ENCODE measurements around the gene GRB10.
A peak's percentile ranks its signal among the peaks of the same experiment; 100 is the strongest.

GRB10 gene

GRCh38 chr7:50684011-50684712, 98.5 kb downstream of the GRB10 start:
- no peak for FAIRE-seq
- no peak for TF ChIP-seq POLR2A (IDR thresholded peaks at IDR 0.05; ENCODE audit: low read depth, low read length)
- no peak for DNase-seq (ENCODE audit: insufficient read length, low spot score)

DNA sequence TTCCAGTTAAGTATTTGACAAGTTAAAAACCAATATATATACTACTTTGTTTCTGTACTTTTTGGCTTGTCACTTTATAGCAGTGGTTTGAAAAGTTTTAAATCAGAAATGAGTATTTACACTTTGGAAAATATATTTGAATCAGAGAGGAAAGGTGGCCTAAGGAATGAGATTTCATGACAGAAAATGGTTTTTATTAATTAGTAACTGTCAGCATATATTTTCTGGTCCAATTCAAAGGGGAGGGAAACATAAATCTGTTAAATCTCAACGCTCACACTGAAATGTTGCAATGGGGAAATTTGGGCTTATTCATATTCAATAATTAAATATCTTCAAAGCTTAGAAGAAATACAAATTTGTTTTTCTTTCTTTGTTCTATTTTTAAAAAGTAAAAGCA, 100.1 kb downstream of the GRB10 start:
- TF ChIP-seq POLR2A (IDR thresholded peaks at IDR 0.05; ENCODE audit: low read depth, low read length): no peak
- DNase-seq (ENCODE audit: insufficient read length, low spot score) (no peak), FAIRE-seq (no peak)

DNA sequence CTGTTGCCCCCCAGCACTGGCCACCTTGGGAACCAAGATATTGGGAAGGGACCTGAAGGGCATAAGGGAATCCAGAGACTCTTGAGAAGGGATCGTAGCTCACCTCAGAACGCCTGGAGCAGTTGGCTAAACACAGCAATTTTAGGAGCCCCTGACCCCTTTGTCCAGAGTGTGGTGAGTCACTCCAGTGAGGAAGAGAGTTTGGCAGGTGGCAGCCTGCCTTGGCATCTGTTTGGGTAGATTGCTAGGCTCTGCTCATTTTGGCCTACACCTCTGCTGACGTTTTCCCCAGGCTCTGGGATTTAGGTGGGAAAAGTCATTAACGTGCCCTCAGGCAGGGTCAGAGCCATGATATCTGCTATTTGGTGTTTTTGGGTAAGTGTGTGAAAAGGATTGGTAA, 100.6 kb downstream of the GRB10 start:
- DNase-seq (ENCODE audit: insufficient read length, low spot score) (no peak), FAIRE-seq (no peak)
- no peak for TF ChIP-seq POLR2A (IDR thresholded peaks at IDR 0.05; ENCODE audit: low read depth, low read length)

DNA sequence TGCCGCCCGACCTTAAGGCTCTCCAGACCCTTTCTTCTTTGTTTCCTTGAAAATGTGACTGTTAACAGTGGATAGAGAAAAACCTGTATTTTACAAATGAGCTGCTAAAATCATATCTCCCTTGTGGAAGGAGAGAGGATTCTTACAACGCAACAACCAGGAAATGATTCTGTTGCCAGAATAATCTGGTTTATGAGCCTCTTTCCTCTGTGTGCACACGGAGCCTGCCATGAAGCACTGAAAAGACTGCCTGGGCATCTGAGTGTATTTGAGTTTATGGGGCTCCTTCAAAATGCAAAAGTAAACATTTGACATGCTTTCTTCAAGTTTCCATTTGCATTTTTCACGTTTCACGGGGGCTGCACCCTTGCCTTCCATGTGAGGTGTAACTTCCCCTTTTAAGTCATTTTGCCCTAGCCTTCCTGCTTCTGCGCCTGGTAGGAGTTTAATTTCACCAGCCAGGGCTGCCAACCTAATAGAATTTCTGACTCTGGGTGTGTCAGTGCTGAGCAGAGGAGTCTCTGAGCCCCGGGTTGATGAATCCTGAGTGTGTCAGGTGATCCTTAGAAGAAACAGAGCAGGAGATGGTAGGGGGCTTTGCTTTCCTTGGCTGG, 101.2 kb downstream of the GRB10 start:
- DNase-seq (ENCODE audit: insufficient read length, low spot score) (no peak), FAIRE-seq (no peak)
- TF ChIP-seq POLR2A (IDR thresholded peaks at IDR 0.05; ENCODE audit: low read depth, low read length): no peak

DNA sequence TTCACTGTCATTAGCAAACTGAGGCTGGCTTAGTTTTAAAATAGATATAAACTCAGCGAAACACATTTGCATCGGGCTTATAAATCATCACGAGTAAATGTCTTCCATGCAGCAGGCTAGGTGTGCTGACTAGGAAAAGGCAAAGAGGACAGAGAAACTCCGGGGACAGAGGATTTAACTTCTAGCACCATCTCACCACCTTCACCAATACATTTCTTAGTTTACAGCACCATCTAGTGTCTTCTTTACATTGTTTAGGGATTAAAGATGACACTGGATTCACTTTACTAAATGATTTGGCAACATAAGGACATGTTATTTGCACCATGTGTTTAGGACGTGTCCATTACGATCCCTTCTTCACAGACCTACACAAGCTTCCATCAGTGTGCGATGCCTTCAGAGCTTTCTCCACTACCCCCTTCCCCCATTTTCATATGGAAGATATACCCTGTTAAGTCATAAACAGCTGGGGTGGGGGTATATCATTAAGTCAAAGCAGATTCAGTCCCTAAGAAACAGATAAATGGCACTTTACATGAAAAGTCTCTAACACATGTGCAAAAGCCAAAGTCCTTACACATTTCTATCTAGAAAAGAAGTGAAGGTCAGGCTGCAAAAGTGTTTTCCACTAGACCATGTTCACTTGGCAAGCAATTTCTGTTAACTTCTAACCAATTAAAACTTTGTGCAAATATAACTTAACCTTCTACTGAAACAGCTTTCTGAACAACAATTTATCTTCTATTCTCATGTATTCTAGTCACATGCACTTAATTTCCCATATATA, 103.3 kb downstream of the GRB10 start:
- DNase-seq (ENCODE audit: insufficient read length, low spot score) (peak; percentile 33), FAIRE-seq (peak; percentile 62)
- TF ChIP-seq POLR2A (IDR thresholded peaks at IDR 0.05; ENCODE audit: low read depth, low read length): no peak

- no peak for TF ChIP-seq POLR2A (IDR thresholded peaks at IDR 0.05; ENCODE audit: low read depth, low read length)
- DNase-seq (ENCODE audit: insufficient read length, low spot score) (no peak), FAIRE-seq (no peak)
Observed at GRCh38 chr7:50678586-50678985, 104.1 kb downstream of the GRB10 start.

DNA sequence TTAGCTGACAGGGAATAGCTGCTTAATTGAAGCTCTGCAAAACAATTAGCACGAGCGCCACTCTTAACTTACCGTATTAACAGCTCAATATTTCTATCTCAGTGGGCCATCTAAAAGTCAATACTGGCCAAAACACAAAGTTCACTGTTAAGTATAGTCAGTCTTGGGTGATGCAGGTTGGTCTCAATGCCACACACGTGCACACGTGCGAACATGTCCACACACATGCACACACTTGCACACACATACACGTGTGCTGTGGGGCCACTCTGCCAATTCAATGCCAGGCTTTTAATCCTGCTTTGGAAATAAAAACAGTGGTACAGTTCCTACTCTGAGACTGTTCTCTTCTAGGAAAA, 105.1 kb downstream of the GRB10 start:
- no peak for TF ChIP-seq POLR2A (IDR thresholded peaks at IDR 0.05; ENCODE audit: low read depth, low read length)
- DNase-seq (ENCODE audit: insufficient read length, low spot score): no peak
- FAIRE-seq: no peak

DNA sequence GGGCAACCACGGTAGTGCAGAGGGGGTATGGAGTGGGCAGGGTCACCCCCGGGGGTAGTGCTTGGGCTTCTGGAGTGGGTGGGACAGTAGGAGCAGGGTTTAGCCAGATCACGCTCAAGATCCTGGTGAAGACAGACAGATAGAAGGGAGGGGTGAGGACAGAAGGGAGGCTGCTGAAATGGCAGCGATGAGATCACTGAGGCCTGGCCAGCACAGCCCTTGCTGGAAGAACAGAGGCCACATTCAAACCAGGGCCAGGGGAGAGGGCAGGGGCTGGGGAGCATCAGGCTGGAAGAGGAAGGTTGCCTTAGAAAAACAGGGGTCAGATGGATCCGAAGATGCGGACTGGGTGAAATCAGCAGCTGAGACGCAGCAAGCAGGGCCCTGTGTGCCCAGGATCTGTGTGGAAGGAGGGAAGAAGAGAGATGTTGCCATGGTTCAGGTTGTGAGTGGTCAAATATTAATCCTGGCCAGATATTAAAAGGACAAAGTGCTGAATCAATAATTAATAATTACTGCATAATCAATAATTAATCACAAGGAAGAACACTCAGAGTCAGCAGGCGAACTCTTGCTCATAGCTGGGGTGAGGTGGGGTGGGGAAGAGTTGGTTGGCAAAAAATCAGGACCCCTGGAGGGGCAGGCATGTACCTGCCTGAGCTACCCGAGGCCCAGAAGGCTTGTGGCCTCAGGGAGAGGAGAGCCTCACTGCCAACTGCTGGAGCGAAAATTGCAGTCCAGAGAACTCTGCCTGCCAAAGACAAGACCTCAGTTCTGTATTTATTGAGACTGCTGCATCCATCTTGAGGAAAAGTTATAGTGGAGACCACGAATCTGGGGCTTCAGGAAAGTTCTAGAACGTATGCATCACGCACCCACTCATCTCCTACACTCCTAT, 105.7 kb downstream of the GRB10 start:
- no peak for TF ChIP-seq POLR2A (IDR thresholded peaks at IDR 0.05; ENCODE audit: low read depth, low read length)
- no peak for DNase-seq (ENCODE audit: insufficient read length, low spot score)
- FAIRE-seq: no peak

GRCh38 chr7:50676079-50676478, 106.6 kb downstream of the GRB10 start:
- no peak for TF ChIP-seq POLR2A (IDR thresholded peaks at IDR 0.05; ENCODE audit: low read depth, low read length)

DNA sequence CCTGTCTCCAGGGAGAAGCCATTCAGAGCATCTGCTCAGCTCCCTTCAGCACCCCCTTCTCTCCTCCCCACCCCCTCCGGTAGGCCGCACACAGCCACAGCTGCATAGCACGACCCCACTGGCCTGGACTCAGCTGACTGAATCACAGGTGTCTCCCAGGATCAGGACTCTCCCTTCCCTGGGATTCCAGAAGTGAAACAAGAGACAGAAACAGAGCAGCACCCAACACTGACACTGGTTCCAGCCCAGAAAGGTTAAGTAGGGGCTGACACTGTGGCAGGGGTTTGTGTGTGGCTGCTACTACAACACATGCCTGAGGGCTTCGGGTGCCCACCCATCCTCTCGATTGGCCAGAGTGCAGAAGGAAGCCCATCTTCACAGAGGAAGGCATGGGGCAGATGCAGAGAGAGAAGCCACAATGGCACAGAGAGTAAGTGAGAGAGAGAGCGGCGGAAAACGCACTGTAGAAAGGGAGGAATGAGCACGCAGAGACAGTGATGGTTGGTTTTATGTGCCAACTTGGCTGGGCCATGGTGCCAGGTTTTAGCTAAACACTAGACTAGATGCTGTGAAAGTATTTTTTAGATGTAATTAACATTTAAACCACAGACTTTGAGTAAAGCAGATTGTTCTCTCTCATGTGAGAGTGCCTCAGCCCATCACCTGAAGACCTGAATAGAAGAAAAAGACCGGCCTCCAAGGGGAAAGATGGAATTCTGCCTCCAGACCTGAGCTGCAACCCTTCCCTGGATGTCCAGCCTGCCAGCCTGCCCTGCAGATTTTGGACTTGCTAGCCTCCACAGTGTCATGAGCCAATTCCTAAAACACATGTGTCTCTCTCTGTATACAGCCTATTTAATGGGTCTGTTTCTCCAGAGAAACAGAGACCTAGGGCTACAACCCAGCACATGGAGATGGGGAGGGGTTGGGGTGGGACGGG, 107.5 kb downstream of the GRB10 start:
- no peak for TF ChIP-seq POLR2A (IDR thresholded peaks at IDR 0.05; ENCODE audit: low read depth, low read length)
- no peak for FAIRE-seq
- no peak for DNase-seq (ENCODE audit: insufficient read length, low spot score)

More at GRCh38 chr7:50676079-50676478, 106.6 kb downstream of the GRB10 start:
- no peak for DNase-seq (ENCODE audit: insufficient read length, low spot score)
- no peak for FAIRE-seq

DNA sequence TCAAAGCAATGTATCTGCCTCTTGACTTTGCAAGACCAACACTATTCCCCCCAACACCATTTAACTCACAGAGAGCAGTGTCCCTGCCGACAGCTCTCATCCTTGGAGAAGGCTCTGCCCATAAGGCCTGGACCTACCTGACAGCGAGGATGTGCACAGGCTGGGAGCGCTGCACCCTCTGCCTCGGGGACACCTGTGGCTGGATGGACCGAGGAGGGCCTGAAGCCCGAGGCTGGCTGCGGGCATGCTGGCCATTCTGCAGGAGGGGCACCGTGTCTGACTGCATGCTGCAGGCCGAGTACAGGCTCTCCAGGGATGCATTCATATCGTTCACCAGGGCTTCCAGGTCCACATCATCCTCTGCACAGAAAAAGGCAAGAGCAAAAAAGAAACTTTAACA, 108.4 kb downstream of the GRB10 start:
- no peak for FAIRE-seq
- no peak for TF ChIP-seq POLR2A (IDR thresholded peaks at IDR 0.05; ENCODE audit: low read depth, low read length)
- DNase-seq (ENCODE audit: insufficient read length, low spot score): no peak

GRCh38 chr7:50673096-50673495, 109.6 kb downstream of the GRB10 start:
- FAIRE-seq (no peak), DNase-seq (ENCODE audit: insufficient read length, low spot score) (no peak)
- no peak for TF ChIP-seq POLR2A (IDR thresholded peaks at IDR 0.05; ENCODE audit: low read depth, low read length)

DNA sequence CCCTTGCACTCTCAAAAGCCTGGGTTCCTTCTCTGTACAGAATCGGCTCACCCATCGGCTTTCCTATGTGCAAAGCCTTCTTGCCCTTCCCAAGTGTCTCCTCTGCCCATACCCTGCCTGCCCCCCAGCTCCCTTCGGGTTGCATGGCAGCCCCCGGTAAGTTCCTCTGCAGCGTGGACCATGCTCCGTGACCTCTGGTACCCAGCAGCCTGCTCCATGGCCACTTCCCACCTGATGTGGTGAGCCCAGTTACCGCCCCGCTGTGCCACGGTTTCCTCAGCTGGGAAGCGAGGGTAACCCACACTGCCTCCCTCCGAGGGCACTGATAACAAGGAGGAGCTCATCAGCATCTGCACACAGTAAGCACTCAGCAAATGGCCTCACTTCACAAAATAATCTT, 110.7 kb downstream of the GRB10 start:
- DNase-seq (ENCODE audit: insufficient read length, low spot score) (no peak), FAIRE-seq (no peak)
- TF ChIP-seq POLR2A (IDR thresholded peaks at IDR 0.05; ENCODE audit: low read depth, low read length): no peak
